H1 (cell line): ENCODE measurements around the gene TGFBR2. TPM values are rescaled to one million over a fixed set of nuclear protein-coding genes. Genes with fewer than 3 reads are reported as not detected.
A peak's percentile ranks its signal among the peaks of the same experiment; 100 is the strongest.

Source experiments
- CTCF ChIA-PET: fragments of 300-600 bp; sonication (Branson Sonifier 250); formaldehyde crosslinking; loops from one replicate; lab custom pipeline; 2021; ENCODE audit not compliant: partially characterized antibody; lab: Charles Lee
- POLR2A ChIA-PET: fragments of 300-600 bp; sonication (Branson Sonifier 250); formaldehyde crosslinking; loops from one replicate; lab custom pipeline; 2021; ENCODE audit warnings: inconsistent platforms; ENCODE audit not compliant: partially characterized antibody; lab: Charles Lee
- DNase-seq, 2 experiments: peaks; one replicate each; pipeline versions ENCODE4 v3.0.0 to v3.0.0-alpha.2; 2010 to 2022; ENCODE audit warnings: low spot score in 2 of 2, low read depth in 1 of 2, mixed read lengths in 1 of 2
- FAIRE-seq: peaks from 2 replicates; lab custom pipeline; 2011; peaks lifted over from hg19 to GRCh38; lab: Jason Lieb, UNC
- H2AFZ ChIP-seq: 2 replicates; pipeline ENCODE4 v1.8.1; 2012; ENCODE audit warnings: low read length, inconsistent platforms
- H2AK5ac ChIP-seq: 2 replicates; pipeline ENCODE4 v1.6.1; 2013; ENCODE audit warnings: low read depth, low read length
- H2BK120ac ChIP-seq: replicated peaks from 2 replicates; pipeline ENCODE3; 2013; ENCODE audit warnings: low read depth, low read length, inconsistent platforms
- H2BK12ac ChIP-seq: 2 replicates; pipeline ENCODE4 v1.6.1; 2013; ENCODE audit warnings: low read depth, low read length
- H2BK15ac ChIP-seq: 2 replicates; pipeline ENCODE4 v1.6.1; 2013; ENCODE audit warnings: low read length
- H2BK20ac ChIP-seq: 2 replicates; pipeline ENCODE4 v1.6.1; 2013; ENCODE audit warnings: low read length
- H2BK5ac ChIP-seq: 2 replicates; pipeline ENCODE4 v1.6.1; 2013; ENCODE audit warnings: low read depth, low read length
- H3K14ac ChIP-seq: 2 replicates; pipeline ENCODE4 v1.6.1; 2013; ENCODE audit warnings: inconsistent platforms; ENCODE audit not compliant: insufficient read length
- H3K18ac ChIP-seq: 2 replicates; pipeline ENCODE4 v1.6.1; 2013; ENCODE audit warnings: low read length; ENCODE audit errors: extremely low read depth
- H3K23ac ChIP-seq: 2 replicates; pipeline ENCODE4 v1.6.1; 2013; ENCODE audit warnings: inconsistent platforms; ENCODE audit not compliant: insufficient read length
- H3K23me2 ChIP-seq: 2 replicates; pipeline ENCODE4 v1.6.1; 2013; ENCODE audit warnings: low read depth, low read length
- H3K27ac ChIP-seq: 2 replicates; pipeline ENCODE4 v1.6.1; 2011; ENCODE audit warnings: low read depth, low read length, inconsistent platforms
- H3K27me3 ChIP-seq, 4 experiments: replicated peaks in 1 of 4; 1 replicate in 1 of 4; 2 replicates in 3 of 4; pipeline versions ENCODE4 v1.6.1 to v1.8.1; 2011 to 2013; ENCODE audit warnings: low read length in 3 of 4, mild to moderate bottlenecking in 3 of 4, inconsistent platforms in 2 of 4, mixed read lengths in 2 of 4, moderate library complexity in 1 of 4; ENCODE audit not compliant: control insufficient read depth in 3 of 4, insufficient read depth in 3 of 4; ENCODE audit errors: extremely low read depth in 1 of 4
- H3K36me3 ChIP-seq, 4 experiments: 2 replicates each; pipeline versions ENCODE4 v1.6.1 to v1.8.1; 2011 to 2013; ENCODE audit warnings: mild to moderate bottlenecking in 4 of 4, low read length in 3 of 4, moderate library complexity in 2 of 4, control low read depth in 1 of 4, inconsistent platforms in 1 of 4; ENCODE audit not compliant: insufficient read depth in 4 of 4, control insufficient read depth in 2 of 4
- H3K4ac ChIP-seq: replicated peaks from 2 replicates; pipeline ENCODE3; 2013; ENCODE audit warnings: low read length, low read depth, mixed read lengths, inconsistent platforms; ENCODE audit not compliant: insufficient read length
- H3K4me1 ChIP-seq, 4 experiments: replicated peaks in 1 of 4; 1 replicate in 1 of 4; 2 replicates in 3 of 4; pipeline versions ENCODE4 v1.6.1 to v1.8.1; 2011 to 2013; ENCODE audit warnings: low read length in 3 of 4, inconsistent platforms in 2 of 4, mixed read lengths in 1 of 4; ENCODE audit not compliant: insufficient read depth in 4 of 4, control insufficient read depth in 3 of 4
- H3K4me2 ChIP-seq, 2 experiments: 2 replicates each; pipeline versions ENCODE4 v1.6.1 to v1.8.1; 2011 to 2013; ENCODE audit warnings: low read depth in 2 of 2, low read length in 2 of 2, control low read depth in 1 of 2, inconsistent platforms in 1 of 2, mild to moderate bottlenecking in 1 of 2; ENCODE audit not compliant: insufficient read depth in 1 of 2
- H3K4me3 ChIP-seq, 4 experiments: fragments of 200-600, 300-600 bp in 1 of 4; sonication (generic), shearing (Covaris generic), sonication (Bioruptor Twin) in 1 of 4; 2 replicates each; pipeline versions ENCODE4 v1.5.1 to v1.8.1; 2011 to 2016; ENCODE audit warnings: low read length in 4 of 4, low read depth in 3 of 4, control low read depth in 2 of 4, inconsistent platforms in 2 of 4, mild to moderate bottlenecking in 2 of 4, mixed read lengths in 1 of 4, moderate library complexity in 1 of 4; ENCODE audit not compliant: insufficient read depth in 2 of 4; ENCODE audit errors: extremely low read depth in 1 of 4
- H3K56ac ChIP-seq: replicated peaks from 2 replicates; pipeline ENCODE3; 2013; ENCODE audit warnings: low read depth, mild to moderate bottlenecking, mixed read lengths, low read length, inconsistent platforms; ENCODE audit not compliant: insufficient read length
- H3K79me1 ChIP-seq: 2 replicates; pipeline ENCODE4 v1.6.1; 2013; ENCODE audit warnings: low read depth, low read length, control low read depth
- H3K79me2 ChIP-seq, 2 experiments: 2 replicates each; pipeline versions ENCODE4 v1.6.1 to v1.8.1; 2012 to 2013; ENCODE audit warnings: low read length in 2 of 2, mild to moderate bottlenecking in 2 of 2, inconsistent platforms in 1 of 2; ENCODE audit not compliant: insufficient read depth in 2 of 2, control insufficient read depth in 1 of 2
- H3K9ac ChIP-seq, 4 experiments: replicated peaks in 1 of 4; 1 replicate in 1 of 4; 2 replicates in 3 of 4; pipeline versions ENCODE4 v1.6.1 to v1.8.1; 2011 to 2013; ENCODE audit warnings: low read depth in 3 of 4, low read length in 3 of 4, control low read depth in 2 of 4, mild to moderate bottlenecking in 2 of 4, moderate library complexity in 2 of 4, inconsistent platforms in 1 of 4; ENCODE audit errors: extremely low read depth in 1 of 4
- H3K9me3 ChIP-seq, 2 experiments: 2 replicates each; pipeline versions ENCODE4 v1.6.1 to v1.8.1; 2012 to 2013; ENCODE audit warnings: mild to moderate bottlenecking in 2 of 2, moderate library complexity in 2 of 2, control low read depth in 1 of 2, inconsistent platforms in 1 of 2, low read depth in 1 of 2, low read length in 1 of 2, mixed read lengths in 1 of 2; ENCODE audit not compliant: insufficient read depth in 2 of 2
- H4K20me1 ChIP-seq, 2 experiments: replicated peaks in 1 of 2; 2 replicates each; pipeline versions ENCODE3 to v1.8.1; 2011 to 2013; ENCODE audit warnings: inconsistent platforms in 2 of 2, low read length in 2 of 2, mild to moderate bottlenecking in 1 of 2; ENCODE audit not compliant: insufficient read depth in 2 of 2, control insufficient read depth in 1 of 2
- H4K5ac ChIP-seq: 2 replicates; pipeline ENCODE4 v1.6.1; 2013; ENCODE audit warnings: low read length, low read depth, mixed read lengths, inconsistent platforms; ENCODE audit not compliant: insufficient read length
- H4K8ac ChIP-seq: 2 replicates; pipeline ENCODE4 v1.8.0; 2013; ENCODE audit warnings: mild to moderate bottlenecking, moderate library complexity, low read length, inconsistent platforms; ENCODE audit not compliant: insufficient read depth; ENCODE audit errors: extremely low read depth
- H4K91ac ChIP-seq: replicated peaks from 2 replicates; pipeline ENCODE3; 2013; ENCODE audit warnings: low read length, mixed read lengths, inconsistent platforms; ENCODE audit not compliant: insufficient read length
- CEBPB ChIP-seq: IDR thresholded peaks from 2 replicates; pipeline ENCODE4 v1.6.1; 2012; ENCODE audit warnings: low read depth, low read length
- WGBS, 2 experiments: shearing (Covaris generic) in 1 of 2; methylation state at CpG; one replicate each; pipeline versions ENCODE4 v1.1.6 to v1.1.7; 2013 to 2015; ENCODE audit warnings: low lambda C conversion rate in 2 of 2, mixed read lengths in 2 of 2, inconsistent platforms in 1 of 2, low coverage in 1 of 2, missing lambda C conversion rate in 1 of 2; ENCODE audit not compliant: insufficient replicate concordance in 2 of 2, insufficient coverage in 1 of 2, insufficient read length in 1 of 2; ENCODE audit errors: extremely low coverage in 1 of 2, missing lambda C conversion rate in 1 of 2; 5-methylcytosine and 5-hydroxymethylcytosine counted together
- polyA plus RNA-seq, 7 experiments: library from polyadenylated mRNA; depleted of rRNA in 3 of 7; stranded (reverse) in 5 of 7; unstranded in 2 of 7; fragments of >200 nt in 5 of 7; fragments of 200-250 nt in 2 of 7; gene quantifications; 1 replicate in 5 of 7; 2 replicates in 1 of 7; 4 replicates in 1 of 7; pipeline versions ENCODE4 v1.2.1 to v1.2.3, GENCODE V29; 2011 to 2013; ENCODE audit warnings: missing spikeins in 2 of 7, mixed read lengths in 2 of 7
- total RNA-seq: library from RNA; stranded (reverse); fragmentation: NEBNext Ultra II Directional; extraction: Animal tissue kit (Norgen Biotek cat#: 25700); gene quantifications from 2 replicates; pipeline ENCODE4 v1.2.1, GENCODE V29; 2021

Gene TGFBR2
- total and polyA plus RNA-seq, 2 of the 8 experiments (the other 6 are each of a cell fraction or from before 2014, with no cell fraction given), result 4.2 to 7.4 TPM

DNA sequence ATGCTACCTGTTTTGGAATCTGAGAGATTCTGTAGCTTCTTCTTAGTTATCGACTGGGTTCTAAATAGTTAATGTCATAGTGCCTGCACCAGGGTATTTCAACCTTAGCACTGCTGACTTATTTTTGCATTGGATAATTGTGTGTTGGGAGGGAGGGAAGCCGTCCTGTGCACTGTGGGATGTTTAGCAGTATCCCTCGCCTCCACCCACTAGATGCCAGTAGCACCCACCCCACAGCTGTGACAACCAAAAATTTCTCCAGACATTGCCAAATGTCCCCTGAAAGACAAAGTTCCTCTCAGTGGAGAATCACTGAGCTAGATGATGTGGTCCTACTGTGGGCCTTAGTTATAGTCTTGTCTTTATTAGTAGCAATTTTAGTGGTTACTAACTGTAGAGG, 88.3 kb downstream of the TGFBR2 start:
- H3K4me1 ChIP-seq, result peaks cover 0 to 13% (median 5%) of the 10 kb centered on the region in 4 experiments; a peak in 5 of 7 replicates
- 97% methylated on average over 3 of the region's 3 CpGs; no CpG with 5 or more reads in 1 of the 2 experiments for WGBS, 2 experiments
- POLR2A ChIA-PET, result no interaction called here

More for the DNA sequence above, 88.3 kb downstream of the TGFBR2 start:
- DNase-seq (no peak), FAIRE-seq (no peak)
- TF ChIP-seq CEBPB, result no peak
- Histone ChIP-seq H2AK5ac (no peak overlapping the region), H2AFZ (no peak overlapping the region), H3K14ac (no peak overlapping the region), H2BK120ac (no peak overlapping the region), H4K8ac (no peak overlapping the region), H3K4me2 (no peak overlapping the region; a peak in 1 of 4 replicates), H4K20me1 (no peaks in the 10 kb centered on the region), H3K79me1 (no peaks in the 10 kb centered on the region), H2BK15ac (no peak overlapping the region), H3K79me2 (no peaks in the 10 kb centered on the region), H3K4ac (no peak overlapping the region), H3K27me3 (no peaks in the 10 kb centered on the region), H3K23ac (no peak overlapping the region), H2BK20ac (0 out of 2 replicates have a peak overlapping the region, but pooled peaks have one; percentile 55), H3K27ac (no peak overlapping the region), H3K4me3 (no peak overlapping the region), H4K91ac (no peak overlapping the region), H3K9me3 (no peaks in the 10 kb centered on the region), H3K18ac (peak overlapping the region; percentile 25; the same call in 1 of the 2 replicates), H3K9ac (no peak overlapping the region), H3K56ac (no peak overlapping the region), H2BK5ac (peak overlapping the region; percentile 81; the same call in 1 of the 2 replicates), H2BK12ac (peak overlapping the region; percentile 65; the same call in 1 of the 2 replicates), H4K5ac (no peak overlapping the region), H3K23me2 (no peaks in the 10 kb centered on the region; the same call in 1 of the 2 replicates), H3K36me3 (peaks cover 0 to 8% (median 0%) of the 10 kb centered on the region in 4 experiments; a peak in 3 of 8 replicates)
- CTCF ChIA-PET, result interaction anchor here (0.6 to 6.3 kb wide), 24 partner anchors 8 to 652 kb away, joined by 3 to 60 read pairs (median 4); no protein-coding TSS in a partner anchor
